NCI-H774 (cell line): ENCODE results near the gene HMGN5.
A peak's percentile ranks its signal among the peaks of the same experiment; 100 is the strongest.

Experiments used
- DNase-seq: peaks from one replicate; lab custom pipeline; 2025; lab: John Stamatoyannopoulos, UW

HMGN5 gene, protein sequence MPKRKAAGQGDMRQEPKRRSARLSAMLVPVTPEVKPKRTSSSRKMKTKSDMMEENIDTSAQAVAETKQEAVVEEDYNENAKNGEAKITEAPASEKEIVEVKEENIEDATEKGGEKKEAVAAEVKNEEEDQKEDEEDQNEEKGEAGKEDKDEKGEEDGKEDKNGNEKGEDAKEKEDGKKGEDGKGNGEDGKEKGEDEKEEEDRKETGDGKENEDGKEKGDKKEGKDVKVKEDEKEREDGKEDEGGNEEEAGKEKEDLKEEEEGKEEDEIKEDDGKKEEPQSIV

DNA sequence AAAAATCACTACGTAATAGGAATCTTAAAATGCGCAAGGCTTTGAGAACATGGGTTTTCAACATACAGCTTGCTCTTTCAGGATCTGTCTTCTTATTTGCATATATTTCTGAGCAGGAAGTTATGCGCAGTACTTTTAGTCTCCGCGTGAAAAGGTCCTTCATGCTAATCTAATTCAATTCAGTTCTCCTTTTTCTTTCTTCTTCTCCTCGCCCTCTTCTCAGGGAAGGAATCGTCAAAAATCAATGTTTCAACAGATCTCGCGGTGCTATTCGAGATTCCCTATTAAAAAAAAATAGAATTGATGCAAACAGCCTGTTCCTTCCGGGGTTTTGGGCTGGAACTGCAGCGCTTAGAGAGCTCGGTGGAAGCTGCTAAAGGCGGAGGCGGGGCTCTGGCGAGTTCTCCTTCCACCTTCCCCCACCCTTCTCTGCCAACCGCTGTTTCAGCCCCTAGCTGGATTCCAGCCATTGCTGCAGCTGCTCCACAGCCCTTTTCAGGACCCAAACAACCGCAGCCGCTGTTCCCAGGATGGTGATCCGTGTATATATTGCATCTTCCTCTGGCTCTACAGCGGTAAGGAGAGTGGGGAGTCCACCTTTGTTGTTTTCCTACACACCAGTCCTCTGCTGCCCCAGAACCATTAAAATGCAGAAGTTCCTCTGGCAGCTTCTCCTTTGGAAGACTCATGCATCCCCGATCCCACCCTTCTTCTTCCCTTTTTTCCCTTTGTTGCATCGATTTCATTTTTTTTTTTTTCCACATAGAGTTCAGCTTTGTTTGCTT, at the start of gene HMGN5, which contains the start of gene SH3BGRL:
TSS of gene HMGN5 (minus strand) at position 243 of the 785 bp plus-strand sequence. CDS start 80,364 bp downstream, outside the sequence.
TSS of gene SH3BGRL (plus strand) at position 432 of the 785 bp plus-strand sequence. CDS start at position 531, 99 bp downstream.
- DNase-seq: peak; percentile 62

DNA sequence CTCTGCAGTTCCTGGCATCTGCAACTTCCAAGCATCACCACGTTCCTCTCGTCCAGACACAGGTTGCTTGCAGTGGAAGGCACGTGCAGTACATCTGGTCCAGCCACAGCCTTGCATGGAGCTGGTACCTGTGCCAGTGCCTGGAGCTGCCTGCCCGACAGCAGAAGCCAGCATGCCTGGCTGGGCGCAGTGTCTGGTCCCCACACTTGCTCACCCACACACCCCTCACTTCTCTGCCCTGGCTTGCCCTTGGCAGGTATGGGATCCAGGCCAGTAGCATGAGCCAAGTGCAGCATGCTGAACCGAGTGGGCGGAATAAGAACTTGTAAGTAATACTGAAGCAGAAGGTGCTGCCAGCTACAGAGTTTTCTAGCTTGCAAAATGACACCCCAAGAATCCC, 40.0 kb upstream of the HMGN5 start:
- DNase-seq: no peak

DNA sequence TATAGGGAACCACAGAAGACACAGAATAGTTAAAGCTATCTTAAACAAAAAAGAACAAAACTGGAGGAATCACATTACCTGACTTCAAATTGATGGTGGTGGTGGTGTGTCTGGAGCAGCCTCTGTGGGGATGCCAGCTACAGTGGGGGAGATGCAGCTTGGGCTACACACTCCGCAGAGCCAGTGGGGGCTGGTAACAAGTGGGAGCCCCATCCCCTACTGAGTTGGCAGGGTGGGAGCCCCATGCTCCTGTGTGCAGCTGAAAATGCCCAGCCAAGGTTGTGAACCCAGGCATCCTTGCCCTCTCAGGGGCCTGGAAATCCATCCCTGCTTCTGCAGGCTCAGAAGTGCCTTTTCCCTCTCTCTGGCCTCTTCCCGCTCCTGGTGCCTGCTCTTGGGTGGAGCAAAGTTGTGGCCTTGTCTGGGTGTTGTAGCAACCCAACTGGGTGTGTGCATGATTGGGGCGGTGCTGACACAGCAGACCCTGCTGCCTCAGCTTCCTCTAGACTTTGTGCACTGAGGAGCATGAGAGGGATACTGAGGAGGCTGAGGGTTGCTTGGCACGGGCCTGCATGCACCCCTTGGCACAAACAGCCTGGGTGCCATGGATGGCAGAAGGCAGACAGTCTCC, 39.1 kb upstream of the HMGN5 start:
- DNase-seq: no peak

DNA sequence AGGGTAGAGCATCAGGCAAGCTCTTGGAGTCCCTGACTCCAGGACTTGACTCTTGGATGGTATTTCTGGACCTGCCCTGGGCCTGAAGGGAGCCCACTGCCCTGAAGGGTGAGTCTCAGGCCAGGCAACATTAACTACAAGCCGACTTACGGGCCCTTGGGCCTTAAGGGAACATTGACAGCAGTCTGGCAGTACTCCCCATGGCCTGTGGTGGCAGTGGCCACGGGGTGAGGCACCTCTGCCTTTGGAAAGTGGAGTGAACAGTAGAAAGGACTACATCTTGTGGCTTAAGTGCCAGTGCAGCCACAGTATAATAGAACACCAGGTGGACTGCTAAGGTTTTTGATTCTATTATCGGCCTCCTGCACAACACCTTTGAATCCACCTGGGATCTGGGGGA, 36.5 kb upstream of the HMGN5 start:
- DNase-seq: no peak

DNA sequence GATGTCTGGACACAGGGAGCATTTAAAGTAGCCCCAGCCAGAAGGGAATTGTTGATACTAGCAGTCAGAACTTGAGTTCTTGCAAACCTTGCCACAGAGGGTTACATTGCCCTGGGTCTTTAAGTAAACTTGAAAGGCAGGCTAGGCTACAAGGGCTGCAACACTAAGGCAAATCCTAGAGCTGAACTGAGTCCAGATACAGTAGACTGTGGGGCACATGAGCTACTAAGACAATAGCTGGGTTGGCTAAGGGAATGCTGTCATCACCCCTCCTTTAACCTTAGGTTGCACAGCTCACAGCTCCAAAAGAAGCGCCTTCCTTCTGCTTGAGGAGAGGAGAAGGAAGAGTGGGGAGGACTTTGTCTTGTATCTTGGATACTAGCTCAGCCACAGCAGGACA, 35.8 kb upstream of the HMGN5 start:
- no peak for DNase-seq

DNA sequence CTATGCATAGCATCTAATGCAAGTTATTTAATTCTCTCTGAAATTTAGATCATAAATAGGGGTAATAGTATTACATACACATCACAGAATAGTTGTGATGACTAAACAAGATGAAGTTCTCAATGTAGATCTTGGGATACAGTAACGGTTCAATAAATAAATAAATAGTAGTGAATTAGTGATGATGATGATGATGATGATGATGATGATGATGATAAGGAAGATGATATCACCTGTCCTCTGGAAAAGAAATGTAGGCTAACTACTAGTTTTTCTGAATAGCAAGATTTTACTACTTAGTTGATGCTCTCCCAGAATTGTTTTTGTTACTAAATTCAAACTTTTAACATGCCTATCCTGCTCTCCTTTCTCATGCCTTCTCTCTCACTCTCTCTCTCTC, 30.5 kb upstream of the HMGN5 start:
- no peak for DNase-seq

DNA sequence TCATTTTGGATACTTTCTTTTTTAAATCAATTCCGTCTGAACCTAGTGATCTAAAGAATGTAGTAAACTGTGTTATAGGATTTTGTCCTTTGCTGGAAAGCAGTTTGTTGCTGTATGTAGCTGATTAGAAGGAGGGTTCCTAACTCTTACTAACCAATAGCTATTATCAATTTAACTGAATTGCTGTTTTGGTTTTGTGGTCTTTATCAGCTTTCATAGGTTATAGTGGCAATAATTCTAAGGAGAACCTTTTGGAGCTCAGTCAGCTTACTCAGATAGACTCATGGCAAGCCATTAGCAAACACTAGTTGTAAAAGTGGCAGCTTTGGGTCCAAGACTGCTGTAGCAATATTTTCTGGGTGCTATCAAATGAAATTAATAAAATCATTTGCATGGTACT, 29.8 kb upstream of the HMGN5 start:
- DNase-seq: no peak

DNA sequence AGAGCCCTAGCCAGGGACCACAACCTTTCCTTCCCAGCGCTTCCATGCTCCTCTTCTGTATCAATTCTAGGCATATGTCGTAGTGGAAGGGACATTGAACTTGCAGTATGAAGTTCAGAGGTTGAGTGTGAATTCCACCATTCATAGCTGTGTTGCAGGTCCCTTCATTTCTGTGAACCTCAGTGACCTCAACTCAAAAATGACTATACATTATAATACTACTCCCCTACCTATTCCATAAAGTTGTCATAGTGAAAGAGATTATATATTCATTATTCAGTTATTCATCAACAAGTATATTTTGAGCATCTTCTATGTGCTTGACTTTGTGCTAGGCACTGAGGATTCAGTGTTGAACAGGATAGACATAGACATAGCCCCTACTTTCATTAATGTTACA, 28.2 kb upstream of the HMGN5 start:
- DNase-seq: no peak

DNA sequence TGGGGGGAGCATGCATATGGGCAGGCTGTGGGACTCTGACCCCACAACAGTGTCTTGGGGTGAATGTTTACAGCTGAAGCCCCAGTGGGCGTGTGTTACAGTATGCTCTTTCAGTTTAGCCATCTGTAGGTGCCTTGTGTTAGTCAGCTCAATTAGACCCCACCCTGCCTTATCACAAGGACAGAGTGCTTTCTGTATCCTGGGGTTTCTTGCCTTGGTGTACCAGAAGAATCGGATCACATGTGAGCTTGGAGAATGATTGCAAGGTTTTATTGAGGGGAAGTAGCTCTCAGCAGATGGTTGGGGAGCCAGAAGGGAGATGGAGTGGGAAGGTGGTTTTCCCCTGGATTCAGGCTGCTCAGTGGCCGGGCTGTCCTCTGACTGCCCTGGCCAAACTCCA, 27.5 kb upstream of the HMGN5 start:
- no peak for DNase-seq

DNA sequence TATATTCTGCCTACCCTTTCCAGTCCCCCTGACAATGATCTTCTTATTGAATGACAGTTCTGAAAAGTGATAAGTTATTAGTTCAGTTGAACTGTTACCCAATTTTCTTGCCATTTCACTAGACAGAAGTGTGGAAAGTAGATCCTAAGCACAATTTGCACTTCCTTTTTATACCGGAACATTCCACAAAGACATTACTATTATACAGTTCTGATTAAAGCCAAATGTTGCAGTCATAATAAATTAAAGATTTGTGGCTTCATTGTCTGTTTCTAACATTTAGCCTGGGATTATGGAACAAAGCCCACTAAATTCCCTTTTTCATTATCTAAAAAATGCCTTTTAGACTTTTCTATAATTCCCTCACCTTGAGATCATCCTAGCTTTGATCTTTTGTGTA, 14.0 kb upstream of the HMGN5 start:
- no peak for DNase-seq

DNA sequence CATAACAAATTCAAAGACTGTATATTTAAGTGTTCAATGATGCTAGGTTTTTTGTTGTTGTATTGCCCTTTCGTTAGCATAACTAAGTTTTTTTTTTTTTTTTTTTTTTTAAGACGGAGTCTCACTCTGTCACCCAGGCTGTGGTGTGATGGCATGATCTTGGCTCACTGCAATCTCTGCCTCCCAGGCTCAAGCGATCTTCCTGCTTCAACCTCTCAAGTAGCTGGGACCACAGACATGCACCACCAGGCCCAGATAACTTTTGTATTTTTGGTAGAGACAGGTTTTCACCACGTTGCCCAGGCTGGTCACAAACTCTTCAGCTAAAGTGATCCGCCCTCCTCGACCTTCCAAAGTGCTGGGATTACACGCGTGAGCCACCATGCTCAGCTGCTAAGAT, 7.2 kb upstream of the HMGN5 start:
- no peak for DNase-seq

DNA sequence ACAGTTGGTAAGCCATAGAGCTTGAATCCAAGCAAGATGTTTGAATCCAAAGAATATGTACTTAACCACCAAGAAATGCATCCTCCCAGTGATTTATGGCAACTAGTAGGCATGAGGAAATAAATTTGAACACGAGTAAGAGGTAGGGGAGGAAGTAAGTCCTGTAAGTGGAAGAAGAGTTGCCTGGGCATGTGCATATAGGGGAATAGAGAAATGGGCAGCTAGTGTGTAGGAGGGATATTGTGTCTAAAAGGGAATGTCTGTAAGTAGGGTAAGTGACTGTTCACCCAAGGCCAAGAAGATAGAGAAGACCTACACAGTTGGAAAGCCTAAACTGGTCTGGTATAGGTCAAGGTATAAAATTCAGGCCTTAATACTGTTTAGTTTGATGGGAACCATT, 4.8 kb upstream of the HMGN5 start:
- no peak for DNase-seq

DNA sequence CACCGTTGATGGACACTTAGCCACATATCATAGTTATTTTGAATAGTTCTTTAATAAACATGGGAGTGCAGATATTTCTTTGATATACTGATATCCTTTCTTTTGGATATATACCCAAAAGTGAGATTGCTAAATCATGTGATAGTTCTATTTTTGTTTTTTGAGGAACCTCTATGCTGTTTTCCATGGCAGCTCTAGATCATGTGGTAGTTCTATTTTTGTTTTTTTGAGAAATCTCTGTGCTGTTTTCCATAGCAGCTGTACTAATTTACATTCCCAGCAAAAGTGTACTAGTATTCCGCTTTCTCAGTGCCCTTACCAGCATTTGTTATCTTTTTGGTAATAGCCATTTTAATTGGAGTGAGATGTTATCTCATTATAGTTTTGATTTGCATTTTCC, 3.8 kb upstream of the HMGN5 start:
- no peak for DNase-seq

DNA sequence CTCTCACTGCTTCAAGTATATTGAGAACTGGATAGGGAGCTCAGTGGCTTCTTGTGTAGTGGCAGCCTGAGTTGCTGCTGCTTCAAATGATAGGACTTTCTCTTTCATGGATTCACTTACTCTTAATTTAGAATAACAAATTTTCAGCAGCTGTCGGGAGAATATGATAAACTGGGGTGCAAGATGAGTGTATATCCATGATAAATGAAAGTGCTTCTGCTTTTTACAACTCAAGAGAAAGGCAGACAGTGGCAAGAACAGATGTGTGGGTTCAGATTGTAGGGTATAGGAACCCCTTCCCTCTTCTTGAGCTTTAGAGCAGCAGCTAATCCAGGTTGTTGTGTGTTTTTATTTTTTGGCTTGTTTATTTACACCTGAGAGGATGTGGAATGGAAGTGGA, 1.2 kb upstream of the HMGN5 start:
- DNase-seq: no peak

DNA sequence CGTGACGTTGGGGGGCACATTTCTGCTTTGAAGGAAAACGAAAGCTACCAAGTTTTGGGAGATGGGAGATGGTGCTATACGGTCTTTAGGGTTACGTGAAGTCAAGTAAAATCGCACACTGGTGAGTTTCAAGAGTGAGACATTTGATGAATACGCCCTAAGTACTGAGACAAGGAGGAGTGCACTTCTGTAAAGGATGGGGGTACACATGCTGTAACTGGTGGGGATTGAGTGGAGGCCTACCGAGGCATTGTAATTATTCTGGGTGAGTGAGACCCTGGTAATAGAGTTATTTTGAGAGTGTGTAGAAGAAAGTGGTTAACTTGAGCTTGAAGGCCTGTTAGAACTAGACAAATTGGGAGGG, 725 bp upstream of the HMGN5 start:
- DNase-seq: no peak

DNA sequence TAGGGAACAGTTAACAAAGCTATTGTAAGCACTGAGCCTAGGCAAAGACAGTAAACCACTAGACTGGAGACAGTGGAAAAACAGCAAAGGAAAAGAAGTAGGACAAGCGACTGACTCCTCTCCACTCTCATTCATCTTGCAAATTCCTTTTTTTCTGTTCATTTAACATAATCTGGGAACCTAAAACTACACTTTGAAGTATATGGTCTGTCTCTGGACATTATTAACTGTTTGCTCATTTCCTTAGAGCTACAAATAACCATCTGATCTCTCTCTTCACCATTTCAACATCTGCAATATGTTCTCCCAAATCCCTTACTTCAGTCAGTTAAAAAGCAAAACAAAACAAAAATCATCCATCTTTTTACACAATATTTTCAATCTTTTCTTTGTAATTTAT, 642 bp downstream of the HMGN5 start:
- DNase-seq: no peak

DNA sequence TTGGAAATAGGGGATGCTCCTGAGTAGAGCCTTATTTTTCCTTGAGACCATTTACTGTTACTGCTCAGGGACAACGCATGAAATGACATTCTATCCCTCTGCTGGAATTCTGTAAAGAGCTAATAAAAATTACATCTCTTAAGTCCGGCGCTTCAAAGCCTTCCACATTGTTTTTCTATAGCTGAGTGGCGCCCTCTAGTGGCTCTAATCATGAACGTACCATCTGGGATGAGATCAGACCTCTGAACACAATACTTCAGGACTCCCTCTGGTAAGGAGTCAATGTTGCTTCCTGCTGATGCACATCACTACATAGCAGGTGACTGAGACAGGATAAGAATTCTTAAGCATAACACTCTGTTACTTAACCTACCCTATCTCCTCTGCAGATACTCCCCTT, 6.0 kb downstream of the HMGN5 start:
- DNase-seq: no peak

DNA sequence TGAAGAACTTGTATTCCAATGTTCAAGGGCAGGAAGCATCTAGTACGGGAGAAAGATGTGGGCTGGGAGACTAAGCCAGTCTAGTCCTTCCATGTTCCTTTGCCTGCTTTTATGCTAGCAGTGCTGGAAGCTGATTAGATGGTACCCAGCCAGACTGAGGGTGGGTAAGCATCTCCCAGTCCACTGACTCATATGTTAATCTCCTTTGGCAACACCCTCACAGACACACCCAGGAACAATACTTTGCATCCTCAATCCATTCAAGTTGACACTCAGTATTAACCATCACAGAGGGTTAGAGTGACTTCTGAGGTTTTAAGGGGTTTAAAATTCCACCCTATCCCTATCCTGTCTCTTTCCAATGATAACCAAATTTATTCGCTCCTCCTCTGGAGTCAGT, 6.5 kb downstream of the HMGN5 start:
- DNase-seq: no peak

DNA sequence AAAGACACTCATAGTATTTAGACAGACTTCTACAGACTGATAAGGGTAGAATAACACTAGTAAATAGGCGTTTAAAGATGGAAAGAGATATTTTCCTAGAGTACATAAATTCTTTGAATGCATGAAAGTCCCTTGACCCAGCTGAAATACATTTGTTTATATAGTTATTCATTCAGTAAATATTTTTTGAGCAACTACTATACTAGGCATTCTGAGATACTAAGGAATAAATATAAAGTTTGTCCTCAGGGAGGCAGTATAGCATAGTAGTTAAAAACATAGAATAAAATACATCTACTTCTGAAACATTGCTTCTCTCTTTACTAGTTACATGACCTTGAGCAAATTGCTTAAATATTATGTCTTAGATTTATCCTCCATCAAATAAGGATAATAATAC, 27.4 kb downstream of the HMGN5 start:
- DNase-seq: no peak

DNA sequence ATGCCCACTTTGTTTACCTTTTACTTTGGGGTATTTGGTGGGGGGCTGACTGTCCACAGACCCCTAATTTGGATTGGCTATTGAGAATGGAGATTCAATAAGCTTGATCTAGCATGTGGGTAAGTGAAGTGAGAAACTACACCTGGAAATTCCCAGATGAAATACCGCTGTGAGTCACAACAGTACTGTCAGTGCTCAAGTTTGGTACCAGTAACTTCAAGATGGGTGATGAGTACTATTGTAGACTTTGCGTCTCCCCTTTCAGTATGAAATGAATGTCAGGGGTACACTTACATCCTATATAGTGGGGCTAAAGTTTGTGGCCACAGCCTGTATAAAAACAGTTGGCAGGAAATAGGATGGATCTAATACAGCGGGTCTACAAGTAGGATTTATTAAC, 33.3 kb downstream of the HMGN5 start:
- no peak for DNase-seq

DNA sequence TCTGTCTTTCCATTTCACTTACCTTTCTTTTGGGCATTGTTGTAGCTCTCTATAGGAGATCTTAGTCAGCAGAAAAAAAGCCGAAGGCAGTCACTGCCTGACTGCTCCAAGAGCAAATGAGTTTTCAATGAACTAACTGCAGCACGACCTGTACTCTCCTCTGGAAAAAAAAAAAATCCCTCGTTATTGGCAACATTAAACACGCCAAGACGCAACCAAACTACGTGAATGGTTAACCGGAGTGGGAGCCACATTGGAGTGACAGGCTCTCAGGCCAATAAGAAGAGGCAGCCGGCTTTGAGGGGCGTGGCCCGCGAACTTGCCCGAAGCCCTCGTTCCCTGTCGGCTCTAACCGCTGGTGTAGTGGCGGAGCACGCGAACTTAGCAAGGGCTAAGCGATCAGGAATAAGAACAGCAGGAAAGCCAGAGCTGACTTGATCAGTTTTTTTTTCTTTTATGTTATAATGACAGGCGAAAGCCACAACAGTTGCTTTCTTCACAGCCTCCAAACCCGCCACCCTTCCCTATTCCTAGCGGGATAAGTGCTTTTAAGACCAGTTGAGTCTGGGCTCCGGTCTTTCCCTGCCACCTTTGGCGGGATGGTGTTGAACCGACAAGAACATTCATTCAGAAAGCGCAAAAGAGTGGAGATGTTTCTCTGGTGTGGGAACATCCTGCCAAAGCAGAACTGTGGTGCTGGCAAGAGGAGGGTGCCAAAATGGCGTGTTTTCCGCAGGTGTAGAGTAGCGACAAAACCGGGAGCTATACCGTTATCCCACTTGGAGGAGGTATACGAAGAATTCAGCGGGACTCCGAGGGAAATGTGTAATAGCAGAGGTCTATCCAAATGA, 80.0 kb downstream of the HMGN5 start:
- DNase-seq: peak; percentile 85

DNA sequence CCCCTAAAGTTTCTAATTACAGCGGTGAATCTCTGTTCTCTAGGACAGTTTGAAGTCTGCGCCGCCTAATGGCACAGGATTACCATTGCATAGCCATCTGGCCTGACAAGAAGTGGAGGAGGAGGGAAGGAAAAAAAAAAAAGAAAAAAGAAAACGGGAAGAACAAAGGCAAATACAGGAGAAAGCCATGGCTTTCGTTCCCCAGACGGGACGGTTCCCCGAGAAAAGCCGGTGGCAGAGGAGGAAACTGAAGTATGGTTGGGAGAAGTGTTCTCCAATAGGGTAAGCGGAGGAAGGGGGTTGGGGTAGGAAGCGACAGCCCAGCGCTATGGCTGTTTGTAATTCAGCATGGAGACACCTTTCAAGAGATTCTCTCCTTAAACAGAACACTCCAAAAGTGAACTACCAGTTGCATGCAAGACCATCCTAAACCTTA, 80.8 kb downstream of the HMGN5 start:
- DNase-seq: peak; percentile 24
